Islet precursor cell (in vitro differentiated cells): ENCODE data around the gene CDH22.

ENCODE experiments used
- DNase-seq: peaks from one replicate; pipeline ENCODE4 v3.0.0-alpha.2; 2018

CDH22 gene

GRCh38 chr20:46235077-46235476, 73.2 kb downstream of the CDH22 start:
- no peak for DNase-seq

DNA sequence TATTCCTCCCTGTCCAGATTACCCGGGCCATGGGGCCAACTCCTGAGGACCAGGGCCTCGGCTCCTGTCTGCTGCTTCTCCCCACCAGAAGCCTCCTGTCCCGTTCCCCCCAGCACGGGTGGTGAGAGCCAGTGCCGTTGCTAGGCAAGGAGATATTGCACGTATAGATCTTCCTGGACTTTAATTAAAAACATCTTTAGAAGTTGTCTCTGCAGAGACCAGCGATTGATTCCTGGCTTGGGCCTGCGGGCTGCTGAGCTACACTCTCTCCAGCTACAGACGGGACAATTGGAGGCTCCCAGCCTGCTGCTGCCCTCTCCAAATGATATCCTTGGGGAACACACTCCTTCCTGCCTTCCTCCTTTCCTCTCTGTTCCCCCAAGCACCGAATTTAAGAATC, 74.6 kb downstream of the CDH22 start:
- no peak for DNase-seq

GRCh38 chr20:46232539-46232938, 75.8 kb downstream of the CDH22 start:
- DNase-seq, result no peak

DNA sequence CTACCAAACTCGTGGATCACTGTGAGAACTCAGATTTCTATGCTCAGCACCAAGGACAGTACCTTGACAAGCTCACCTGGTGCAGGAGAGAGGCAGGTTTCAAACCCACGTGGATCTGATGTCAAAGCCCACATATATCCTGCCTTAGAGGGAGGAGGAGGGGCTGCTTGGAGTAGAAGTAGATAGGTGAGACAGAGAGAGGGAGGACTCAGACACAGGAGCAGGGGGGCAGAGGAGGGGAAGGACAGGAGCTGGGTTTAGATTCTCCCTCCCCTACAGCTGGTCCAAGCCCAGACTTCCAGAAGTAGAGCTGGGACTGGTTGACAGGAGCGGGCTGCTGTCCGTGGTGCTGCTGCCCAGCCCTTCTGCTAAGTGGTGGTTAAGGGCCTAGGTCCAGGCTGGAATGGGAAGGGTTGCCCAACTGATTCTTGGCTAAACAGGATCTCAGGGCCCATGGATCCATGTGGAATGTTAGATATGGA, 77.5 kb downstream of the CDH22 start:
- peak; percentile 87 for DNase-seq

DNA sequence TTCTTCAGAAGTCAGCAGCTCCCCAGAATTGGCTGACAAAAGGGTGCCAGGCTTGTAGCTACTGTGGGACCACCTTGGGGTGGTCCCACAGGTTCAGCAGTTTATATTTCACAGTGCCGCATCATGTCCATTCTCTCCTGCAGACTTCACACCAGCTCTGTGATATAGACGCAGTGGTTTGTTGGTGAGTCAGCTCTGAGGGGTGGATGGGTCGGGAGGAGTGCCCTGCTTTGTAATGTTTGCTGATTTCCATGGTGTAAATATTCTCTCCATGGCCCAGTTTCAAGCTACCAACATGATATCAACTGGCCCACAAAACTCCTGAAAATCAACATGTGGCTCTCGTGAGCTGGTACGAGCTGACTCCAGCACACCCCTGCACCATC, 78.2 kb downstream of the CDH22 start:
- DNase-seq, result no peak

GRCh38 chr20:46229478-46230105, 78.7 kb downstream of the CDH22 start:
- DNase-seq, result no peak

DNA sequence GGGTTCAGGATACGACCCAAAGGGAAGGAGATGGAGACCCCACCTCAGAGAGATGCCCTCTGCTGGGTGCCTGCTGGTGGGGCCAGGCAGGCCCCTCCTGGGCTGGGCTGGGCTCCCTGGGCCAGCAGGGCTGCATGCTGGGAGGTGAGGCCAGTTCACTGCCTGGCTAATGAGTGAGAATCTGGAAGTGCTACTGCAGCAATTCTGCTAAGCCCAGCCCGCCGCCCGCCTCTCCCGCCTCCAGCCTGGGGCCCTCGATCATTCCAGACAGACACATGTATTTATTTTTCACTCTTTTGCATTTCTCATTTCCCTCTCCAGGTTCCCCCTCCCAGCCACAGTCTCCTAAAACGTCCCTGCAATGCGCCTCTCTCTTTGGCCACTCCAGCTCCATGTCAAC, 79.6 kb downstream of the CDH22 start:
- DNase-seq, result no peak

DNA sequence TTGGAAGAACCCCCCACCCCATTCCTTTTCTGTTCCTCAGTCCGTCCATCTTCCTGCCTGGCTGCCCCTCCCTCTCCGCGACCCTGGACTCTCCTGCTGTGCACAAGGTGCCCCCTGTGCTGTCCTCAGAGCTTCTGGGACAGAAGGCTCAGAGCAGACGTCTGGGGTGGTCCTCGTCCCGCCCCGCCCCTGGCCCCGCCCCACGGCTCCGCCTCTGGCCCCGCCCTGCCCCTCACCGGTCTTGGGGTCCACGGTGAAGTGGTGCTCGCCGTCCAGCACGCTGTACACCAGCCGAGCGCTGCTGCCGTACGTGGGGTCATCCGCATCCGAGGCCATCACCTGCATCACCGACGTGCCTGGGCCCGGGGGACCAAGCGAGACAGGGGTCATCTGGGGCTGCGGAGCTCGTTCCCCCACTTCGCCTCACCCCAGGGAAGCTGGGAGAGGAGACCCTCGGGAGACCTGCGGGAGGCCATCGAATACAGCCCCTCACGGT, 81.0 kb downstream of the CDH22 start:
- DNase-seq, result no peak

GRCh38 chr20:46226602-46227001, 81.7 kb downstream of the CDH22 start:
- no peak for DNase-seq

DNA sequence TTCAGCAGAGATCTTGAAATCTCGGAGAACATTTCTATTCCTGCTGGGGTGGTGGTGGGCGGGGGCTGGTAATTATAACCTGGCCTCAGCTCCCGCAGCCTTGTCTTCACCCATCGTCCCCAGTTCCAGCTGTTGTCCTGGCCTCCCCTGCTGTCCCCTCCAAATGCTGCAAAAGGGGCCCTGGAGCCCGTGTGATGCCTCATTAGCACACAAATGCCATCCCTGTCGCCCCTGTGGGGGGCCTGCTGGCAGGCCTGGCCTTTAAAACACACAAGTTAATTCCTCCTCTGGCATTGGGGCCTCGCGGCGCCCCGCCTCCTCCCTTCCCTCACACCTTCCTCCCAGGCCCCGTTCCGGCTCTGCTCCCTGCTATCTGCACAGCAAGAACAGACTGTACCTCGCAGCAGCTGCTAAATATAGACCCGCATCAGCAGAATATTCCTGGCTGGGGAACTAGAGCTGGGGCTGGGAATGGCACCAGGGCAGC, 85.7 kb downstream of the CDH22 start:
- DNase-seq, result no peak

DNA sequence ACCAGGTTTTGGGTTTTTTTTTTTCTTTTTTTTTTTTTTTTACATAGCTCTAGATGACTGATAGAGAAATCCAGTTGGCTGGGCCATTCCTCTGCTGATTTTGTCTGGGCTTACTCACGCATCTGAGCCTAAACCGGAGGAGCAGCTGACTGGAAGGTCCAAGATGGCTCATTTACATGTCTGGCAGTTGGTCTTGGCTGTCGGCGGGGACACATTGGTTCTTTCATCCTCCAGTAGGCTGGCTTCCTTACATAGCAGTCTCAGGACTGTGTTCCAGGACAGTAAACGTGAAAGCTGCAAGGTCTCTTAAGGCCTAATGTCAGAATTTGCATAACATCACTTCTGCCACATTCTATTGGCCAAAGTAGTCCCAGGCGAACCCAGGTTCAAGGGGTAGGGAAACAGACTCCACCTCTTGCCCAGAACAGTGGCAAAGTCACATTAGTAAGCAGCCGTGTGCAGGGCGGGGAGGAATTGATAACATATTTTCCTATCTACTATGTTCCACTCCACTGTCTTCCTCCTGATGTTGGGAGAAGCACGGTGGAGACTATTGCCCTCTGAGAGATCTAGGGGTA, 87.0 kb downstream of the CDH22 start:
- DNase-seq, result no peak

- DNase-seq, result no peak
Observed at GRCh38 chr20:46220455-46221207, 87.7 kb downstream of the CDH22 start.

GRCh38 chr20:46219920-46220319, 88.4 kb downstream of the CDH22 start:
- no peak for DNase-seq

- no peak for DNase-seq
Observed at GRCh38 chr20:46219190-46219589, 89.1 kb downstream of the CDH22 start.

DNA sequence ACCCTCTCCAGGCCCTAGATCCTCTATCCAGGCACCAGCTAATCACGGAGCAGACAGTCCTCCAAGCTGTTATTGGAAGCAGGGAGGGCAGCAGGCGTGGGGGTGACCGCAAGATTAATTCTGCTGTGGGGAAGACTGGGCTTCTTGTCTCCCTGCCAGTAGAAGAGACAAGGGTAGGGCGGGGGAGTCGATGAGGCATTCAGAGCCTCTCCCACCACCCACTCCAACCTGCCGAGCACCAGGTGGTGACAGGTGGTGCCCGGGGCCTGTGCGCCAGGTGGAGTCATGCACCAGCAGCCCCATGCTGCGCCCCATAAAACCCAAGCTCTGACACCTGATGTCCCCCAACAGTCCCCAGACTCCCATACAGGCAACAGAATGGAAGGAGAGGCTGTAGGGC, 89.6 kb downstream of the CDH22 start:
- no peak for DNase-seq

GRCh38 chr20:46217583-46217982, 90.7 kb downstream of the CDH22 start:
- no peak for DNase-seq

DNA sequence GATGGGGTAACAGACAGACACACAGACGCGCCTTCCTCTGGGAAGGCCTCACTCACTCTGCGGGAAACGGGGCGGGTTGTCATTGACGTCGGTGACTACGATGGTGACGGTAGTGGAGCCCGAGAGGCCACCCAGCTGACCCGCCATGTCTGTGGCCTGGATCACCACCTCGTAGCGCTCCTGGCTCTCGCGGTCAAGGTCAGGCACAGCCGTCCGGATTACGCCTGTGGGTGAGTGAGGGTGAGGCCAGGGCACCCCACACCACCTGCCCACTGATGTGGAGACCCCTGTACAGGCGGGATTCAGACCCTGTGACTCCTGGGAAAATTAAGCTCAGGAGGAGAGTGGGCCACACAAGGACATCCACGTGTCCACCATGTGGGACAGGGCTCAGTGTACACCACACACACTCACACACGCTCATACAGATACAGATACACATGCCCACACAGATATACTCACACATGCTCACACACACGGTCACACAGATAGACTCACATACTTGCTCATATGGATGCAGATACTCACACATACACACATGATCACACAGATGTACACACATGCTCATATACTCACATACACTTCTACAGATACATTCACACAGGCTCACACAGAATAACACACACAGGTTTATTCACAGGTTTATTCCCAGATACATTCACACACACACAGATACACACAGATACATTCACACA, 91.4 kb downstream of the CDH22 start:
- DNase-seq, result no peak

- peak; percentile 97 for DNase-seq
Observed at GRCh38 chr20:46215913-46216707, 92.2 kb downstream of the CDH22 start.

DNA sequence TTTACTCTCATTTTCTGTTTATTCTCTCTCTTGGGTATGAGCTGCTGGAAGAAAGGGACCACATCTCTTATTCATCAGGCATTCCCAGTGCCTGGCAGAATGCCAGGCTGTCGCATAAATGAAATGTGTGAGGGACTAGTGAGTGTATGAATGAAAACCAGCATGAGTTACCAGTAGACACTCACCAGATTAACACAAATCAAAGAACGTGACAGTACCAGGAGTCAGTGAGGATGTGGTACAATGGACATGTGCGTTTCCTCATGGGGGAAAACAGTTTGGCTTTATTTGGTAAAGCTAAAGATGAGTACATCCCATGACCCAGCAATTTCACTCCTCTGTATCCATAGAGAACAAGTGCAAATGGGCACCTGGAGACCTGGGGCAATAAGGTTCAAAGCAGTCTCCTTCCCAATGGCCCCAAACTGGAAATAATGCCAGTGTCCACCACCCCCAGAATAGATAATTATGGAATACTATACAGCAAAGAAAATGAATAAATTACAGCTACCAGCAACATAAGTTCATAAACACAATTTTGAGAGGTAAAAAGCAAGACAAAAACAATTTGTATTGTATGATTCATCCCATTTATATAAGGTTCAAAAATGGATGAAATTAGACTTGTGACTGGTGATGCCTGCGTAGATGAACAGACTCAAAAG, 93.3 kb downstream of the CDH22 start:
- DNase-seq, result no peak

- no peak for DNase-seq
Observed at GRCh38 chr20:46213946-46214823, 94.1 kb downstream of the CDH22 start.

GRCh38 chr20:46212876-46213275, 95.4 kb downstream of the CDH22 start:
- DNase-seq, result no peak
